HG03135 (cell line): ENCODE results near the gene SRCIN1.

ENCODE experiments used
- ATAC-seq: cut with Tn5 transposase; IDR thresholded peaks from one replicate; pipeline ENCODE4 v1.9.1; 2021; ENCODE audit warnings: mild to moderate bottlenecking, moderate library complexity; ENCODE audit not compliant: unreplicated experiment

SRCIN1 gene

GRCh38 chr17:38600416-38600815 lies 5.3 kb downstream of the SRCIN1 start:
- no peak for ATAC-seq

- no peak for ATAC-seq
These were observed 6.3 kb downstream of the SRCIN1 start for GRCh38 chr17:38599398-38599856.

DNA sequence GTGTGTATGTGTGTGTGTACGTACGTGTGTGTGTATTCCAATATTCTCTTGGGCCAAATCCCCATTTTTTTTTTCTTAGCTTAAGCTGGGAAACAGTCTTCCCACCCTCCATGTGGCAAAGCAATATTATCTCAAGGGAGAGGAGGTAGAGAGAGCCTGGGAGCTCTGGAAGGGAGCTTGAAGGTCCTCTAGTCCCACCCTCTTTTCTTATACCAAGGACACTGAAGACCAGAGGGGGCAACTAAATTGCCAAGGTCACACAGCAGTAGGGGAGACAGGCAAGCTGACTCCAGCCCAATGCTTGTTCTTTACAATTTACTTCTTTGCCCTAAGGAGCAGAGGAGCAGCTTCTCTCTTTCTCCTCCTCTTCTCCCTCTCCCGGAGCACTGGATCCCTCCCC lies 6.8 kb downstream of the SRCIN1 start:
- no peak for ATAC-seq

- no peak for ATAC-seq
These were observed 7.2 kb downstream of the SRCIN1 start for GRCh38 chr17:38598536-38598935.

GRCh38 chr17:38597375-38597774 lies 8.4 kb downstream of the SRCIN1 start:
- ATAC-seq, result no peak

DNA sequence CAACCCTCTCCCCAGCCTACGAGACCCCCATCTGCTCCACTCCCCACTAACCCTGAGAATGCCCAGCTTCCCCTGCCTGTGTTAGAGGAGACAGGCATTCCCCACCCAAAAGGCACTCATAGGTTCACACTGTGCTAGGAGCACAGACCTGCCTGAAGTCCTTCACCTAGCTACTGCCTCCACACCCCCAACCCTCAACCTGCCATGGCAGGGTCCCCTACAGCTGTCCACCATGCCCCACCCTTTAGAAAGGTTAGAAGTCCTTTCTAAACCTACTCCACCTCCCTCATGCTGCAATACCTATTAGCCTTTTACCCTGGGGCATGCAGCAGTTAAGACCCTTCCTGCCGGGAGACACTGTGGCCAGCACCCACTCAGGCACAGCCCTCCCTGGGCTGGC lies 9.1 kb downstream of the SRCIN1 start:
- no peak for ATAC-seq

- no peak for ATAC-seq
These were observed 9.9 kb downstream of the SRCIN1 start for GRCh38 chr17:38595892-38596291.

GRCh38 chr17:38594152-38594551 lies 11.6 kb downstream of the SRCIN1 start:
- no peak for ATAC-seq

DNA sequence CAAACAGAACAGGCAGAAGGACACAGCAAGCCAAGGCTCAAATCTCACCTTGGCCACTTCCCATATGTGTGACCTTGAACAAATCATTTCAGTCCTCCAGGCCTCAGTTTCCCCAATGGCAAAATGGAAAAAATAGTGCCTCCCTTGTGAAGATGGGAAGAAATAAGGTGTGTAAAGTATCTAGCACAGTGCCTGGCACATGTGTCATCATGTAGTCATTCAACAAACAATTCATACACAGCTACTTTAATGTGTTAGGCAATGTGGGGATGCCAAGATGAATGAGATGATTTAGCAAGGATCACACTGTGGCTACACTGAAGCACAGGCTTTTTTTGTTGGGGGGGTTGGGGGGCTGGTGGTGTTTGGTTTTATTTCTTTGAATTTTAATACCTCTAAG lies 13.3 kb downstream of the SRCIN1 start:
- ATAC-seq, result no peak

DNA sequence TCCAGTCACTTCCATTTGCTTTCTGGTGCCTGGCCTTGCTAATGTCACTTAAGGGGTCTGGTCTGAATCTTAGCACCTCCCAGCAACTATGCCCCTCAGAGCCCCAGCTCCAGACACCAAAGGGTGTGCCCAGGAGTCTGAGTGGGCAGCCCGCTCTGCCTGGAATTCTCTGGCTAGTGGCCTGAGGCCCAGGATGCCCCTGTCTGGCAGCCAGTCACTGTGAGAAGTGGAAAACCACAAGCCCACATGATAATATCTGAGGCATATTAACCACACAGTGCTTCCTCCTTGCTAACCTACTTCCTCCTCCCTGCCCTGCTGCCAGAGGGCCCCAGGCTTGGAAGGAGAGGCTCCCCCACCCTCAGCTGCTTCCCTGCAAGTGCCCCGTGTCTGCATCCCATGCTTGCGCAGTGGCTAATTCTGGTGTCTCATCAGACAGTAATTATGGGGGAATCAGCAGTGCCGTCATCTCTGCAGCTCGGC lies 14.0 kb downstream of the SRCIN1 start:
- ATAC-seq, result no peak

GRCh38 chr17:38590988-38591758 lies 14.6 kb downstream of the SRCIN1 start:
- no peak for ATAC-seq

GRCh38 chr17:38589462-38590114 lies 16.2 kb downstream of the SRCIN1 start:
- ATAC-seq, result no peak

DNA sequence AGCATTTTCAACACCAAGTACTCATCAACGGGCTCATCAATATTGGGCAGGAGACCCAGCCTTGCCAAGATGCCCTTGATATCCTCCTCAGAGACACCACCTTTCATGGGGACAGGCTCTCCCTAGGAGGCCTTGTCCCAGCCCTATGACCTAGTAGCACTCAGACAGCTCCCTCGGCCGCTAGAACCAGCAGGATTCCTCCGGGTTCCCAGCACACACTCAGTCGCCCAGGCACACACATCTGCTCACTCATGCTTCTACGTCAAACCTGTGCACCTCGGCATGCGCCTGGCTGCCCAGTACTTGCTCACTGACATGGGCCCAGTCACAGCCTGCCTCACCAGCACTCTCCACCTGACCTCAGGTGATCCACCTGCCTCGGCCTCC lies 17.0 kb downstream of the SRCIN1 start:
- ATAC-seq, result no peak

DNA sequence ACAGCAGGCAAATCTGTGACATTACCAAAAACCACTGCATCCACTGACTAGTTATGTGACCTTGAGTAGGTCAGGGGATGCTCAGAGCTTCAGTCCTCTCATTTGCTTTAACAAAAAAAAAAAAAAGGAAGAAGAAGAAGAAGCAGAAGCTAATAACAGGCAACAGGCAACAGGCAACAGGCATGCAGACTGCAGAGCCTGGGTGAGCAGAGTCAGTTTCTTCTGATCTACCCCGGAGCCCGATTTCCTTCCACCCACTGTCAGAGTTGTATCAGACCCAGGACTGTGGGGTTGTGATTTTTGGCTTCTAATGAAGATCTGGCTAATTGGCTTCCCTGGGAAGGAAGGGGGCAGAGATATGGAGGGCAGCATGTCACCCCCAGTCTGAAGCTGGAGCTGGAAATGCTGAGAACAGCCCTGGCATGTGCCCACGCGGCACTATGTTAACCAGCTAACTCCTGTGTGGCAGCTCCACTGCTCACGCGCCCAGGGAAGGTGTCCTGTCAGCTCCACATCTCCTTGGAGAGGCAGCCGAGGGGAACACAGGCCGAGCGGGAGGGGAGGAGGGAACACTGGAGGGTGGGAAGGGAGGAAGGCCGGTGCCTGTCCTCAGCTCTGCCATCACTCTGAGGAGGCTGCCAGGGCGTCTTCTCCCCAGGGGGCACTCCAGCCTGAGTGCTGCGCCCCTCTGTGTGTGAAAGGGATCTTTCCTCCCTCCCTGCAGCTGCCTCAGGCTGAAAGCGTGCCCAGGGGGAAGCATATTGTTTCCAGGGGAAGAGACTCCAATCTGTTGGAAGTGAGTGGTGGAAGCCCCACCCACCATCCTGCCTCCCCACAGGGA lies 17.6 kb downstream of the SRCIN1 start:
- ATAC-seq, result no peak

DNA sequence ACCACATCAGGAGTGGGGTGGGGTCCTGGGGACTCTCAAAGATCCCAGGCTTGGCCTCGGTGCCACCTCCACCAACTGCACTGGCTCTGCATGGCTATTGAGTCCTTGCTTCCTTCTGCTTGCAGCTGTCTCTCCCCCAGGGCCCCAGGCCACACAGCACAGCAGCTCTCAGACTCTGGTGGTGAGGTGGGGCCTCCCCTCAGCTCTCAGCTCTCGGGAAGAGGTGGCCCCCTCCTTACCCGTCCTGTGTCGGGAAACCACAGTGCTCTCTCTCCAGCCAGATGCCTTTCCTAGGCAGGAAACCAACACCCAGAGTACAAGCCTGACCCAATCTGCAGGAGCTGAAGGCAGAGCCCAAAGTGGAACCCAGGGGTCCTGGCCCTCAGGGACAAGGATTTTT lies 18.5 kb downstream of the SRCIN1 start:
- ATAC-seq, result no peak

- ATAC-seq, result no peak
These were observed 19.0 kb downstream of the SRCIN1 start for GRCh38 chr17:38586788-38587187.

DNA sequence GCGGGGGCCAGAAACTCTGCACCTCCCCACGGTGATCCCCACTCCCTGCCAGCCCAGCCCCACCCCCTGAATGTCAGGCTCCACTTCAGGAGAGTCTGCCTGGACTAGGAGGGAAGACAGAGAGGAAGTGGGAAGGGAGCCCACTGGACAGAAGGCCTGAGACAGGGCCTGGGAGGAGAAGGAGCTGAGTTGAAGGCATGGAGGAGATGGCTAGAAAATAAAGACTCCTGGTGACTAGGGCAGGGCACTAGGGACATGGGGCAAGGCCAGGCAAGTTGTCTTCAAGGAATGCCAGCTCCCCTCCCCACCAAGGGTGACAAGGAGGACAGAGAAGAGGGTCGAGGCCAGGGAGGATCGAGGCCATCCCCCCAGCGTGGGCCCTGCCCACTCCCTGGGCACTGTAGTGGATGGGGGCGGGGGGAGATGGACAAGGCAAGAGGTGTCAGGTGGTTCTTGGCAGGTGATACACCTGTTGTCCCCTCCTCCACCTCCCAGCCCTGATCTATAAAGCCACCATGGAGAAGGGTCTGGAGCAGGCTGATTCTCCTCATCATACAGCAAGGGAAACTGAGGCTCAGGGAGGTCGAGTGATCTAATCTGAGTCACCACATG lies 19.7 kb downstream of the SRCIN1 start:
- no peak for ATAC-seq

GRCh38 chr17:38585056-38585917 lies 20.5 kb downstream of the SRCIN1 start:
- no peak for ATAC-seq

DNA sequence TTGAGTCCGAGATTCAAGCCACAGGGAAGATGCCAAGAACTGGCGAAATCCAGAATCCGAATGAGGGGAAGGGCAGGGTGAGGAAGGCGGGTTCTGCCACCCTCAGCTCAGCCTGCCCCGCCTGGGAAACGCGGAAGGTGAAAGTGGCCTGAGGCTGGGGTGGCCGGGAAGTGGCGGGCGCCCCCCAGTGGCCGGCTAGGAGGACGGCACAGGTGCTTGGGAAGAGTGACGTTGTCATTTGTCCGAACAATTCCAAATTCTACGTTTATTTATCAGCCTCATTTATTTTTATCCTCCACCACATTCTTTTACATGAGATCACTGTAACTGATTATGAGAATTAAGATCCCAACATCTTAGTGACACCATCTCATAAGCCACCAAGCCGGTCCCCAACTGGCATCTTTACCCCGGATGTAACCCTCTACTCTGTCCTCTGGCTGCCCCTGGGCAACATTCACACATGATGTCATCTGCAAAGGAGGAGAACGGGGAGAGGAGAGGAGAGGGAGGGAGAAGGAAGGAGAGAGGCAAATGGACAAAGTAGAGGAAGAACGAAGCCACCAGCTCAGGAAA lies 21.3 kb downstream of the SRCIN1 start:
- no peak for ATAC-seq

GRCh38 chr17:38583828-38584349 lies 21.9 kb downstream of the SRCIN1 start:
- no peak for ATAC-seq
